8988T (cell line): ENCODE results near the gene STK38.
"Not testable (repeated sequence)": the region's sequence is repeated elsewhere in the genome, so short reads cannot be mapped to it uniquely, and the experiment has no call there.

Experiments
- DNase-seq: peaks from one replicate; pipeline ENCODE4 v3.0.0; 2011

The STK38 gene

DNA sequence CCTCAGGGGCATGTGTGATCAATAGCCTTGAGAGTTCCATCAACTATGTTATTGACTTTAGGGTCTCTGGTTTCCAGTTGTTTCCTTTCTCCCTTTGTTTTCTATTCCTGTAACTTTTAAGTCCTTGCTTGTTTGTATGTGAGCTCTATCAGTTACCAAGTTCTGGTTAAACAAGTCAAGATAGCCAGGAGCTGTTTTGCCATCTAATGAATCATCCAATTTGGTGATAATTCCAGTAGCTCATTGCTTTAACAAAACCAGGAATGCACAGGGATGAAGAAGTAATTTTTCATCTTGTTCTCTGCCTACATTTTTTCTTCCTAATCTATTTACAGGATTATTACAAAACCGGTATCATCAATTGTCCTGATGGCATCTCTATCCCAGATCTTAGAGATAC lies 68.0 kb downstream of the STK38 start:
- no peak for DNase-seq

DNA sequence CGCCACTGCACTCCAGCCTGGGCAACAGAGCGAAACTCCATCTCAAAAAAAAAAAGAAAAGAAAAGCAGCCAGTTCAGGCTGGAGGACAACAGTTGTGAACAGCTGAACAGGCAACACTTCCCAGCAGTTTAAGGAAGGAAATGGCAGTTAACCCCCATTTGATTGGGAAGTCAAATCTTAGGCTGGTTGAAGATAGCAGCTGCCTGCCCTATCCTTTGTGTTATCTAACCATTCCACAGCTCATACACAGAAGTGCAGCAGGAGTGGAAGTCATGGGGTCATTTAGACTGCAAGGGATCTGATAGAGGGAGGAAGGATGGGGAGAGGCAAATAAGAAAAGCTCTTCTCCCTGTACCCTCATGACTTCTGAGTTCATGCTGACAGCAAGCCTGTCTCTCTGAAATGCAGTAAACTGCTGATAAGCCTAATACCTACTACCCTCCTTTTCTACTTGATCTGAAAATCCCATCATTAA lies 69.2 kb downstream of the STK38 start:
- DNase-seq = no peak

DNA sequence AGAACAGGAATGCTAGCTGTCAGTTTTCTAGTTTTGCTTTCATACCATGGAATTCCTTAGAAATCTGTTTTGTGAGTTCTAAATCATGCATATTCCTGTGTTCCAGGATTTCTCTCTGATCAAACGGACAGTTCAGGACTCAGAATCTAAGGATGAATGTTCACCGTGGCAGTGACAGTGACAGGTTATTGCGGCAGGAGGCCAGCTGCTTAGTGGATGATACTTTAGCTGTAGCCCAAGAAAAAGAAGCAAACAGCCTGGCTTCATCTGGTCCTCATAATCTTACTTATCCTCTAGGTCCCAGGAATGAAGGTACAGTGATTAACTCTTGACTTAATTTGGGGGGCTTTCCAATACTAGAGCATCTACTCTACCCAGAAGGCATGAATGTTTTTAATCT lies 77.3 kb downstream of the STK38 start:
- DNase-seq = no peak

DNA sequence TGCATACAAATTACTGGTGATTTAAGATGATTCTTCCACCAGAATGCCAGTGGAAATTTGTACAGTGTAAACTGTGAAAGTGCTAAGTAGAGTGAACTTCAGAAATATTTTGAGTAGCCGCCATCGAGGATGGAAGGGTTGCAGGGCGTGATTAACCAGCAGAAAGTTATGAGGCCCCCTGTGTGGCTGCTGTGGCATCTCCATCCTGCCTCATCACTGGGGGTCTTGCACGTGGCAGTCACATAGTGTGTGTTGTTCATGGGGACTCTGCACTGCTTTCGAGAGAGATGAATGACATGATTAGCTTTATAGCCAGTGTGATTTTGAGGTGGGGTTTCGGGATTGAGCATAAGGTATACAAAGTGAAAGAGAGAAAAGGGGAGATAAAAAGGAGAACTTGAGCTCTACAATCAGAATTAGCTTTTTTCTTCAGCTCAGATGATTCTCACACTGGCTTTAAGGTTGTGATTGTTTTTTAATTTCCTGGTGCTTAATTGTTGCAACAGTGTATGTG lies 78.1 kb downstream of the STK38 start:
- no peak for DNase-seq

DNA sequence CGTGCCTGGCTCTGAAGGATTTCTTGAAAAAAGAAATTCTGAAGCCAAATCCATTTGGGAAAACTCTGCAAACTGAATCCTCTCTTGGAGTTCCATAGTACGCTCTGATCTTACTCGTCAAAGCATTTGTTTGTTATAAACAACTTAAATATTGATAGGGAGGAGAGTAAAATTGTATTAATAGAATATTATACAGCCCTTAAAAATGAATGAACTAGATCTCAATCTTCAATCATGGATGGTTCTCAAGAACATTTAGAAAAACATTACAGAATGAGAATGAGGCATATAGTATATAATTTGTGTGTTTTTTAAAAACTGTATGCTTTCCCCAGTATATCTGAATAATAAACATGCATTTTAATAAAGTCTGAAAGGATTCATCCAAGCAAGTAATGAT lies 79.7 kb downstream of the STK38 start:
- DNase-seq = no peak

DNA sequence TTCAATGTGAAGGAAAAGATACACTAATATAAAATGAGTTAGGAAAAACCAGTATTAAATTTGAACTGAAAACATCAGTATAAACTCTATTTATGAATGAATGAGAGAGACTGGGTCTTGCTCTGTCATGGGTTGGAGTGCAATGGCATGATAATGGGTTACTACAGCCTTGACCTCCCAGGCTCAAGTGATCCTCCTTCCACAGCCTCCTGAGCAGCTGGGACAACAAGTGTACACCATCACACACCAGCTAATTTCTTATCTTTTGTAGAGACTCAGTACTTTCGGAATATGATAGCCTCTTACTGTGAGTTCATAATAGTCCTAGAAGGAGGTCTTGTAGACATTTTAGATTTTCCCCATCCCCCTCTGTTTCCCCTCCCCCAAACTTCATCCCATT lies 83.0 kb downstream of the STK38 start:
- no peak for DNase-seq

DNA sequence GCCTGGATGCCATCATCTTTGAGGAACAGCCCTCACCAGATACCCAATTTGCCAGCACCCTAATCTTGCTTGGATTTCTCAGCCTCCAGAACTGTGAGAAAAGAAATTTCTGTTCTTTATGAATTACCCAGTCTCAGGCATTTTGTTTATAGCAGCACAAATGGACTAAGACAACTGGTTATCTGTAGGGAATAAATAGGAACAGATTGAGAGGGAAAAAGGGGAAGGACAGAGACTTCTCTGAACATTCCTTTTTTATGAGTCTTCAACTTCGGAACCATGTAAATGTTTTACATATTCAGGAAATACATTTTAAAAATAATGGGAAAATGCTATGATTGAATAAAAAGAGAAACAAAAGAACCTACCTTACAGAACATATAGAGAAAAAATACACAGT lies 83.6 kb downstream of the STK38 start:
- no peak for DNase-seq

DNA sequence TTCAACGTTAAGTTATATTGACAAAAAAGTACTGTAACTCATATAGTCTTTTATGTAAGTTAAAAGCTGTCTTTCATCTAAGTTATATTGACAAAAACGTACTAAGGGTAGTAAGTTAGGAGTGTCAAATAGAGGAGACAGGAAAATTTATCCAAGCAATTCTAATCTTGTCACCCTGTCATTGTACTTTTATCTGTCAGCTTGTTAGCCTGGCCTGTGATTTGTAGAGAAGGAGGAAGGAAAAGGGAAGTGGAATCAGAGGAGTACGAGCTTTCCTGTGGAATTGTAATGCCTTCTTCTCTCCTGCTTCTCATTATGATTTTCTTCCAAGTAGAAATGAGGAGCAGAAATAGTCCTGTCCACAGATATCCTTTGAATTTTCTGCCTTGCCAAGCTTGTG lies 85.6 kb downstream of the STK38 start:
- DNase-seq = no peak

DNA sequence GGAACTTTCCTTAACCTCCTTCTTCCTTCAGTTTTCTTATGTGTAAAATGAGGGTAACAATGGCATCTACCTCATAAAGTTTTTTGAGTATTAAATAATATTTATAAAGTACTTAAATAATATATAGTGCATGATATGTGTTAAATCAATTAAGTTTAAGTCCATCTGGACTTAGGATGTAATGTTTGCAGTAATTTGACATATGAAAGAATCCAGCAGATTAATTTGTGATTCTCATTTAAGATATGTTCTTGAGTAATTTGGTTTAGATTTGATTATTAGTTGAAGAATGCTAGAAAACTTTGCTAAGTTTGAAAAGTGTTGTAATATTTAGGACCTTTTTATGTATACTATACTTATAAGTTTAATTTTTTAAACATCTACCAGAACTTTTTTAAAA lies 86.4 kb downstream of the STK38 start:
- no peak for DNase-seq

DNA sequence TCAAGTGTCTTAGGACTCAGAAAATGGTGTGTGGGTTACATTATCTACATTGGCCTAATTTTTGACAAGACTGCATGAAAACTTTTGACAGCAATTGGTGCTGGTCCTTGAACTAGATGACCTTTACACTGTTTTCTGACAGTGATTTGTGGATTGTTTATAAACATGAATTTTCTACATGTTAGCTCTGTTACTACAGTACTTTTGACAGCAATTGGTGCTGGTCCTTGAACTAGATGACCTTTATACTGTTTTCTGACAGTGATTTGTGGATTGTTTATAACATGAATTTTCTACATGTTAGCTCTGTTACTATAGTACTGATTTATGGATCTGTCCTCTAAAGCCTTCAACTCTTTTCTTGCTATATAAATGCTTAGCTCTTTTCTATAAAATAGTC lies 87.8 kb downstream of the STK38 start:
- DNase-seq = no peak

DNA sequence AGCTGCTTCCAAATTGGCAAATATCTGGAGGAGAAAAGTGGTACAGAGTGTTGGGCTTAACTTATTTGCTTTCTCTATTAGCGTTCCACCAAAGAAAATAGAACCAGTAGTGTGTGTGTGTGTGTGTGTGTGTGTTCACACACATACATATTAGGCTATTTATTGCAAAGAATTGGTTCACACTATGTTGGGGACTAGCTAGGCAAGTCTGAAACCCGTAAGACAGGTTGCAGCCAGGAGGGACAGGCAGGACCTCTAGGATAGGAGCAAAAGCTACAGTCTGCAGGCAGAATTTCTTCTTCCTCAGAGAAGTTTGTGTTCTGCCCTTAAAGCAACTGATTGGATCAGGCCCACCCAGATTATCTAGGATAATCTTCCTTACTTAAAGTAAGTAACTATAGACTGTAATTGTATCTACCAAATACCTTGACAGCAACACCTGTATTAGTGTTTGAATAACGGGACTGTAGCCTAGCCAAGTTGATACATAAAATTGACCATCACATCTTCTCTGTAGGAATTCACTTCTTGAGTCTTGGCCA lies 91.7 kb downstream of the STK38 start:
- DNase-seq = no peak

DNA sequence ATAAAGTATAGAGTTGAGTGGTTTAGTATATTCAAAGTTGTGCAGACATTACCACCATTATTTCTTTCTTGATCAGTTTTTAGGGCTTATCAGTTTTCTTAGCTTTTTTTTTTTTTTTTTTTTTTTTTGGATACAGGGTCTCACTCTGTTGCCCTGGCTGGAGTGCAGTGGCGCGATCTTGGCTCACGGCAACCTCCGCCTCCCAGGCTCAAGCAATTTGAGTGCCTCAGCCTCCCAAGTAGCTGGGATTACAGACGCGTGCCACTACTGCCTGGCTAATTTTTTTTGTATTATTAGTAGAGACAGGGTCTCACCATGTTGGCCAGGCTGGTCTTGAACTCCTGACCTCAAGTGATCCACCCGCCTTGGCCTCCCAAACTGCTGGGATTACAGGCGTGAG lies 94.4 kb downstream of the STK38 start:
- DNase-seq = not testable (repeated sequence)

DNA sequence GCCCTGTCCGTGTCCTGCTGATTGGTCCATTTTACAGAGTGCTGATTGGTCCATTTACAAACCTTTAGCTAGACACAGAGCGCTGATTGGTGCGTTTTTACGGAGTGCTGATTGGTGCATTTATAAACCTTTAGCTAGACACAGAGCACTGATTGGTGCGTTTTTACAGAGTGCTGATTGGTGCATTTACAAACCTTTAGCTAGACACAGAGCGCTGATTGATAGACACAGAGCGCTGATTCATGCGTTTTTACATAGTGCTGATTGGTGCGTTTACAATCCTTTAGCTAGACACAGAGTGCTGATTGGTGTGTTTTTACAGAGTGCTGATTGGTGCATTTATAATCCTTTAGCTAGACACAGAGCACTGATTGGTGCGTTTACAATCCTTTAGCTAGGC lies 98.1 kb downstream of the STK38 start:
- DNase-seq = not testable (repeated sequence)

DNA sequence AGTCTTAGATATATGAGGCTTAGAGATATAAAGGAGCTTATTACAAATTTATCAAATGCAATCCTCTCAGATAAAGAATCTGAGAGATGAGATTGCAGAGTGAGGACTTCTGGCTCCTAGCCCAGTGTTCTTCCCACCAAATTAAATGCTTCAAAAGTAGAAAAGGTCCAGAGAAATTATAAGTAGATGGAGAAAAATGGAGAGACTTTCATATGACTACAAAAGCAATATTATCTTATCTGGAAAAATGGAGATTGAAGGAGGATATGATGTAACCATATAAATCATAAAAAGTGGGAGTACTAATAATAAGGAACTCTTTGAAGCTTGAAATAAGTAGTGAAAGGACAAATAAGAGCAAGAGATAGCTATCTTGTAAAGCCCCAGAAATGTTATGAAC lies 101.7 kb downstream of the STK38 start:
- no peak for DNase-seq

DNA sequence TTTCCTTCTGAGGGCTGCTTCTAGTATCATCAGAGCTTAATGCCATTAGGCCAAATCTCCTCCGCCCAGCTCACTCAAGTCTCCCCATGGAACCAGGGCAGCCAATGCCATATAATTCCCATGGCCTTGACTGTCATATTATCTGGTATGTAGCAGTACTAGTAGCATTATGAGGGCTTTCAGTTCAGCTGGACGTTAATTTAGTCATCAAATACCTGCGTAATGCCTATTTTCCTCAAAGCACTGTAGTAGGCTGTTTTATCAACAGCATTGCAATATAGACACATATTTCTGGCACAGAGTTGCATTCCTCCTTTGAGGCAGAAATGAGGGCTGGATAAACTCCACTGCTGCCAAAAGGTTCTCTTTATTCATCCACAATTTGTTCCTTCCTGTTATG lies 102.8 kb downstream of the STK38 start:
- DNase-seq = no peak
